Uterus (tissue), 4 donors: ENCODE results near the gene ZBTB12. TPM values are rescaled to one million over a fixed set of nuclear protein-coding genes. Genes with fewer than 3 reads are reported as not detected.

Experiments used
- DNase-seq, 2 donors: peaks; one replicate each; pipeline ENCODE4 v3.0.0-alpha.2; 2019 to 2020
- H3K27ac ChIP-seq, 2 donors: fragments of 200-600 bp; sonication (generic); 1 replicate in 1 of 2; 2 replicates in 1 of 2; pipeline ENCODE4 v1.5.1; 2016 to 2018
- H3K27me3 ChIP-seq, 2 donors: fragments of 200-600 bp; sonication (generic); one replicate each; pipeline ENCODE4 v1.5.1; 2018 to 2019; ENCODE audit warnings: control low read depth in 1 of 2
- H3K36me3 ChIP-seq, 2 donors: fragments of 200-600 bp; sonication (generic); one replicate each; pipeline ENCODE4 v1.5.1; 2019; ENCODE audit warnings: control low read depth in 1 of 2
- H3K4me1 ChIP-seq, 2 donors: fragments of 200-600 bp; sonication (generic); one replicate each; pipeline ENCODE4 v1.5.1; 2018 to 2019; ENCODE audit warnings: control low read depth in 1 of 2
- H3K4me3 ChIP-seq, 2 donors: fragments of 200-600 bp; sonication (generic); 1 replicate in 1 of 2; 2 replicates in 1 of 2; pipeline ENCODE4 v1.5.1; 2018 to 2019; ENCODE audit warnings: mild to moderate bottlenecking in 1 of 2
- H3K9me3 ChIP-seq, 2 donors: fragments of 200-600 bp; sonication (generic); one replicate each; pipeline ENCODE4 v1.5.1; 2019; ENCODE audit warnings: control low read depth in 1 of 2
- POLR2A ChIP-seq, 2 donors: fragments of 450-650 bp; IDR thresholded peaks; one replicate each; pipeline ENCODE4 v1.6.1; 2016; ENCODE audit warnings: antibody characterized with exemption in 2 of 2, mild to moderate bottlenecking in 1 of 2, moderate library complexity in 1 of 2
- intact Hi-C: fragments of 100-400 bp; cut with DNase I; formaldehyde crosslinking; loops from one replicate; pipeline ENCODE4 v1.15.1; 2023; ENCODE audit warnings: low total_unique reads
- total RNA-seq, 4 donors: library from RNA; depleted of rRNA in 3 of 4; stranded (reverse); fragments of >200 nt in 3 of 4; gene quantifications; one replicate each; pipeline versions ENCODE4 v1.1.0 to v1.2.4, GENCODE V29; 2014 to 2023
- TF ChIP-seq, protein P1 (sequence below), 4 experiments: fragments of 200-600 bp in 2 of 4; fragments of 450-650 bp in 2 of 4; sonication (generic) in 2 of 4; IDR thresholded peaks; one replicate each; pipeline ENCODE4 v1.5.1; 2016 to 2019; ENCODE audit warnings: antibody characterized with exemption in 4 of 4, mild to moderate bottlenecking in 2 of 4, moderate library complexity in 1 of 4
- donor health status: DM: yes; HTN: yes; CAD: no.

The ZBTB12 gene
- total RNA-seq, 4 donors from 2014 or later: 2.4 to 15.3 (median 11.0) TPM; not detected in 1

- H3K27ac ChIP-seq: no peak overlapping the region
- intact Hi-C loops: no loop called here
- no peaks in the 10 kb centered on the region for H3K9me3 ChIP-seq
- no peaks in the 10 kb centered on the region for H3K4me1 ChIP-seq
- H3K27me3 ChIP-seq: no peaks in the 10 kb centered on the region
- no peak for TF ChIP-seq POLR2A (IDR thresholded peaks at IDR 0.05)
- TF ChIP-seq, protein P1, sequence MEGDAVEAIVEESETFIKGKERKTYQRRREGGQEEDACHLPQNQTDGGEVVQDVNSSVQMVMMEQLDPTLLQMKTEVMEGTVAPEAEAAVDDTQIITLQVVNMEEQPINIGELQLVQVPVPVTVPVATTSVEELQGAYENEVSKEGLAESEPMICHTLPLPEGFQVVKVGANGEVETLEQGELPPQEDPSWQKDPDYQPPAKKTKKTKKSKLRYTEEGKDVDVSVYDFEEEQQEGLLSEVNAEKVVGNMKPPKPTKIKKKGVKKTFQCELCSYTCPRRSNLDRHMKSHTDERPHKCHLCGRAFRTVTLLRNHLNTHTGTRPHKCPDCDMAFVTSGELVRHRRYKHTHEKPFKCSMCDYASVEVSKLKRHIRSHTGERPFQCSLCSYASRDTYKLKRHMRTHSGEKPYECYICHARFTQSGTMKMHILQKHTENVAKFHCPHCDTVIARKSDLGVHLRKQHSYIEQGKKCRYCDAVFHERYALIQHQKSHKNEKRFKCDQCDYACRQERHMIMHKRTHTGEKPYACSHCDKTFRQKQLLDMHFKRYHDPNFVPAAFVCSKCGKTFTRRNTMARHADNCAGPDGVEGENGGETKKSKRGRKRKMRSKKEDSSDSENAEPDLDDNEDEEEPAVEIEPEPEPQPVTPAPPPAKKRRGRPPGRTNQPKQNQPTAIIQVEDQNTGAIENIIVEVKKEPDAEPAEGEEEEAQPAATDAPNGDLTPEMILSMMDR (IDR thresholded peaks at IDR 0.05): no peak
- H3K36me3 ChIP-seq: no peaks in the 10 kb centered on the region
- H3K4me3 ChIP-seq: no peak overlapping the region
- DNase-seq: no peak
Measured at GRCh38 chr6:31875877-31876276, 26.0 kb downstream of the ZBTB12 start.

DNA sequence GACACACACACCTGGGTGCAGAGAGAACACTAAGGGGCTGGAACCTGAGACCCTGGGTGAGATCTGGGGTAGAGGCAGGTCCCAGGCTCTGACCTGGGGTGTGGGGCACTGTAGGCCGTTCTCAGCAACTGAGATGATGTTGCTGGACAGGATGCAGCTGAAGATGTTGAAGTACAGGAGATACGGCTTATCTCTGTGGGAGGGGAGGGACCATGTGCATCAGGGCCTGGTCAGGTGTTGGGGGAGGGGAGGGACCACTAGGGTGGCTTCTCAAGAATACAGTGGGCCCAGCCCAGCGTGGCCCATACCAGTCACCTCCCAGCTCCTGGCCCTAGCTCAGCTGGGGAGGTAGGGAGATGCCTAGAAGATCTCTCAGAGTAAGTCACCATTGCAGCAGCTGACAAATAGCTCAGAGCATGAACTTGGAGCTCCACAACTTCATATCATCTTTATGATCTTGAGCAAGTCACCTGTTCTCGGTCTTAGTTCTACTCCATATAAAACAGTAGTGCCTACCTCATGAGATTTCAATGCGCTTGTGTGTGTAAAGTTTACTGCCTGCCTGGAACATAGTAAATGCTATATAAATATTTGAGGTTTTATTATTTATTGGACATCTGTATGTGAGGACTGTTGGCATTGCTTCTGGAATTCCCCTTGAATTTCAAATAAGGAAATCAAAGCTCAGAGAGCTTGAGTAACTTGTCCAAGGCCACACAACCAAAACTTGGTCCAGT is 26.9 kb downstream of the ZBTB12 start:
- TF ChIP-seq POLR2A (IDR thresholded peaks at IDR 0.05): no peak
- TF ChIP-seq, protein P1 (IDR thresholded peaks at IDR 0.05): no peak
- Histone ChIP-seq H3K4me1 (no peaks in the 10 kb centered on the region), H3K4me3 (no peak overlapping the region), H3K27ac (no peak overlapping the region), H3K36me3 (no peaks in the 10 kb centered on the region), H3K9me3 (no peaks in the 10 kb centered on the region), H3K27me3 (no peaks in the 10 kb centered on the region)
- no peak for DNase-seq
- intact Hi-C loops: no loop called here

DNA sequence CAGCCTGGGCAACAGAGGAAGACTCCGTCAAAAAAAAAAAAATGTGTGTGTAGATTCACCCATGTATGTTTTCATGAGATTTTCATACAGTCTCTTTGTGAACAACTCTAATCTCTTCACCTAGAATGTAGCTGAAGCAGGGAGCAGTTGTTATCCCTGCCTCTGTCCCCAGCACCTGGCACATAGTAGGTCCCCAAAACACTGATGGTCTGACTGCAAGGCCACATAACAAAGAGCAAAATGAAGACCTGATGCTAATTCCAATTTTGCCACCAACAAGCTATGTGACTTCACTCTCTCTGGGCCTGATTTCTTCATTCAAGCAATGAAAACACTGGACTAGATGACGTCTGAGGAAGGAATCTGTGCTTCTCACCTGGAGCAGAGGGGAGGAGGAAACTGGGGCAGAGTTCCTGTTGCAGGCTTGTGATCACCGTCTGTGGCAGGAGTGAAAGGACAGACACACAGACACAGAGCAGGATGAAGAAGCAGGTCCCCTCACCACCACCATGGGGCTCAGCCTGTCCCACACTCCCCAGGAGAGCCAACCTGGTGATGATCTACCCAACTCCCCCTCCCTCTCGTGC is 27.7 kb downstream of the ZBTB12 start:
- no peaks in the 10 kb centered on the region for H3K36me3 ChIP-seq
- no peak for DNase-seq
- intact Hi-C loops: no loop called here
- H3K4me1 ChIP-seq: no peaks in the 10 kb centered on the region
- no peak overlapping the region for H3K27ac ChIP-seq
- no peak overlapping the region for H3K4me3 ChIP-seq
- H3K27me3 ChIP-seq: no peaks in the 10 kb centered on the region
- H3K9me3 ChIP-seq: no peaks in the 10 kb centered on the region
- no peak for TF ChIP-seq POLR2A (IDR thresholded peaks at IDR 0.05)
- TF ChIP-seq, protein P1 (IDR thresholded peaks at IDR 0.05): no peak

DNA sequence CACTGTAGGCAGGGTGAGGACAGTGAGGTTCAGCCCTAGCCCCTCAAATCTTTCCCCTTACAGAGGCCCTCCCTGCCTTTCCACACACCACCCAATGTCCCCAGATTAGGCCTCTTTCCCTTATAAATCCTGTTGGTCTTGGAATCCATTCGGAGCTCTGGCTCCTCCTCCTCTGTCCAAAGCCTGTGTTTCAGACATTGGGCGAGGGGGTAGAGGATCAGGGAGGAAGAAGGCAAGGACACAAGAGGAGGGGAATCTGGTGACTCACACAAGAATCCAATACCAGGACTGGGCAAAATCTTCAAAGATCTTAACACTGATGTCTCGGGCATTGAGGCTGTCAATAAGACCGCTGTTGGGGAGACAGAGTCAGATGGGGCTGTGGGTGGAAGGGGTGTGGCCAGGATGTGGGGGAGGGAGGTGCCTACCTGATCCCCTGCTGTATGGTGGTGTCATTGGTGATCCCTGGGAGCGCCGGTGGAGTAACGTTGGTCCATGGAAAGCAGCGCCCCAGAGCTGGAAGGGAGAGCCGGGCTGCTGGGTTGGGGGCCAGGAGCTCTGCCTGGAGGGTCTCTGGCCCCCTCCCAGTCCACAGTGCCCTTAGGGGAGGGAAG is 30.7 kb downstream of the ZBTB12 start:
- intact Hi-C loops: no loop called here
- no peak overlapping the region for H3K27ac ChIP-seq
- no peaks in the 10 kb centered on the region for H3K36me3 ChIP-seq
- no peak for DNase-seq
- H3K4me3 ChIP-seq: no peak overlapping the region
- H3K27me3 ChIP-seq: no peaks in the 10 kb centered on the region
- TF ChIP-seq, protein P1 (IDR thresholded peaks at IDR 0.05): no peak
- TF ChIP-seq POLR2A (IDR thresholded peaks at IDR 0.05): no peak
- no peaks in the 10 kb centered on the region for H3K9me3 ChIP-seq
- H3K4me1 ChIP-seq: no peaks in the 10 kb centered on the region

- no peak overlapping the region for H3K4me3 ChIP-seq
- DNase-seq: no peak
- no peaks in the 10 kb centered on the region for H3K4me1 ChIP-seq
- TF ChIP-seq POLR2A (IDR thresholded peaks at IDR 0.05): no peak
- TF ChIP-seq, protein P1 (IDR thresholded peaks at IDR 0.05): no peak
- H3K36me3 ChIP-seq: no peaks in the 10 kb centered on the region
- no peaks in the 10 kb centered on the region for H3K27me3 ChIP-seq
- intact Hi-C loops: no loop called here
- H3K27ac ChIP-seq: no peak overlapping the region
- H3K9me3 ChIP-seq: no peaks in the 10 kb centered on the region
Measured at GRCh38 chr6:31870385-31870921, 31.4 kb downstream of the ZBTB12 start.
